Esophagus (tissue), 2 donors: ENCODE data around the gene RAB4B. TPM values are rescaled to one million over a fixed set of nuclear protein-coding genes. Genes with fewer than 3 reads are reported as not detected.
A peak's percentile ranks its signal among the peaks of the same experiment; 100 is the strongest.
"Not testable (repeated sequence)": the region's sequence is repeated elsewhere in the genome, so short reads cannot be mapped to it uniquely, and the experiment has no call there.

ENCODE experiments used
- H3K27ac ChIP-seq, 2 donors: one replicate each; pipeline ENCODE4 v1.5.1; 2013; ENCODE audit warnings: low read depth in 2 of 2, mild to moderate bottlenecking in 2 of 2, inconsistent platforms in 1 of 2, low read length in 1 of 2, moderate library complexity in 1 of 2
- H3K27me3 ChIP-seq, 2 donors: one replicate each; pipeline ENCODE4 v1.6.1; 2013; ENCODE audit warnings: low read length in 2 of 2, control low read depth in 1 of 2, mild to moderate bottlenecking in 1 of 2; ENCODE audit not compliant: insufficient read depth in 2 of 2, control insufficient read depth in 1 of 2
- H3K36me3 ChIP-seq, 2 donors: one replicate each; pipeline ENCODE4 v1.6.1; 2013; ENCODE audit warnings: low read length in 1 of 2; ENCODE audit not compliant: control insufficient read depth in 2 of 2, insufficient read depth in 2 of 2
- H3K4me1 ChIP-seq, 2 donors: one replicate each; pipeline ENCODE4 v1.6.1; 2013; ENCODE audit warnings: low read length in 1 of 2; ENCODE audit not compliant: control insufficient read depth in 2 of 2, insufficient read depth in 2 of 2
- H3K4me3 ChIP-seq, 2 donors: one replicate each; pipeline ENCODE4 v1.5.1; 2013; ENCODE audit warnings: low read length in 2 of 2, mild to moderate bottlenecking in 2 of 2, low read depth in 1 of 2, moderate library complexity in 1 of 2
- H3K9me3 ChIP-seq, 2 donors: one replicate each; pipeline ENCODE4 v1.6.1; 2013; ENCODE audit warnings: mild to moderate bottlenecking in 2 of 2, low read depth in 1 of 2, low read length in 1 of 2, moderate library complexity in 1 of 2; ENCODE audit not compliant: control insufficient read depth in 2 of 2, insufficient read depth in 1 of 2
- WGBS, 2 donors: extraction: QIAGEN DNeasy Blood & Tissue Kit; methylation state at CpG; one replicate each; pipeline ENCODE4 v1.1.7; 2013; 5-methylcytosine and 5-hydroxymethylcytosine counted together
- polyA plus RNA-seq, 2 donors: library from polyadenylated mRNA; stranded (reverse); fragments of 200-250 nt; gene quantifications; one replicate each; pipeline ENCODE4 v1.2.3, GENCODE V29; 2013
- donor health status: healthy with polysubstance abuse.
- donor health status: Bipolar disorder and iron deficiency.

The RAB4B gene
- polyA plus RNA-seq, 2 donors: 30.9 to 41.8 TPM

- Histone ChIP-seq H3K9me3 (no peaks in the 10 kb centered on the region), H3K4me1 (no peaks in the 10 kb centered on the region), H3K4me3 (no peak overlapping the region), H3K36me3 (peaks cover 35 to 49% of the 10 kb centered on the region in 2 donors), H3K27ac (no peak overlapping the region), H3K27me3 (no peaks in the 10 kb centered on the region)
- WGBS, 2 donors: 86 to 95% methylated on average over 17 of the region's 17 CpGs
These were observed 15.1 kb upstream of the RAB4B start for GRCh38 chr19:40762754-40763470.

GRCh38 chr19:40763526-40763925 is 14.5 kb upstream of the RAB4B start:
- 89 to 94% methylated on average over 7 of the region's 7 CpGs for WGBS, 2 donors
- Histone ChIP-seq H3K9me3 (no peaks in the 10 kb centered on the region), H3K4me3 (no peak overlapping the region), H3K36me3 (peaks cover 32 to 46% of the 10 kb centered on the region in 2 donors), H3K4me1 (no peaks in the 10 kb centered on the region), H3K27me3 (no peaks in the 10 kb centered on the region), H3K27ac (no peak overlapping the region)

GRCh38 chr19:40763963-40764362 is 14.1 kb upstream of the RAB4B start:
- Histone ChIP-seq H3K36me3 (peaks cover 32 to 46% of the 10 kb centered on the region in 2 donors), H3K4me3 (no peak overlapping the region), H3K27ac (no peak overlapping the region), H3K9me3 (no peaks in the 10 kb centered on the region), H3K27me3 (no peaks in the 10 kb centered on the region), H3K4me1 (no peaks in the 10 kb centered on the region)
- 88 to 89% methylated on average over 10 of the region's 10 CpGs for WGBS, 2 donors

- H3K27me3 ChIP-seq, H3K4me1 ChIP-seq, H3K27ac ChIP-seq, H3K4me3 ChIP-seq, H3K9me3 ChIP-seq: not testable (repeated sequence)
- 92 to 96% methylated on average over 13 of the region's 13 CpGs for WGBS, 2 donors
- H3K36me3 ChIP-seq: peaks cover 28 to 37% of the 10 kb centered on the region in 2 donors
These were observed 11.7 kb upstream of the RAB4B start for GRCh38 chr19:40766385-40766784.

GRCh38 chr19:40768869-40769268 is 9.2 kb upstream of the RAB4B start:
- Histone ChIP-seq H3K27ac (no peak overlapping the region), H3K4me3 (no peak overlapping the region), H3K36me3 (peaks cover 13 to 15% of the 10 kb centered on the region in 2 donors), H3K9me3 (no peaks in the 10 kb centered on the region), H3K4me1 (no peaks in the 10 kb centered on the region), H3K27me3 (no peaks in the 10 kb centered on the region)
- WGBS, 2 donors: 84 to 85% methylated on average over 5 of the region's 5 CpGs

GRCh38 chr19:40771101-40771862 is 6.8 kb upstream of the RAB4B start:
- 95 to 96% methylated on average over 10 of the region's 10 CpGs for WGBS, 2 donors
- H3K36me3 ChIP-seq: not testable (repeated sequence)

GRCh38 chr19:40774916-40775631 is 3.0 kb upstream of the RAB4B start, which contains the start of gene MIA:
Gene MIA, plus strand, starts transcription at chr19:40775521. Its CDS starts 22 bp downstream, at chr19:40775543.
- WGBS, 2 donors: 84 to 85% methylated on average over 9 of the region's 9 CpGs
- Histone ChIP-seq H3K9me3 (no peaks in the 10 kb centered on the region), H3K36me3 (no peaks in the 10 kb centered on the region), H3K27me3 (no peaks in the 10 kb centered on the region), H3K4me1 (peaks cover 0 to 9% of the 10 kb centered on the region in 2 donors), H3K4me3 (no peak within 1 kb of the TSS), H3K27ac (no peak within 1 kb of the TSS)

More at GRCh38 chr19:40771101-40771862, 6.8 kb upstream of the RAB4B start:
- H3K27ac ChIP-seq, H3K4me3 ChIP-seq, H3K27me3 ChIP-seq, H3K4me1 ChIP-seq, H3K9me3 ChIP-seq: not testable (repeated sequence)

GRCh38 chr19:40775632-40776022 is 2.4 kb upstream of the RAB4B start:
- 93 to 94% methylated on average over 10 of the region's 10 CpGs for WGBS, 2 donors
- Histone ChIP-seq H3K4me3 (no peak overlapping the region), H3K27me3 (no peaks in the 10 kb centered on the region), H3K36me3 (peaks cover 0 to 2% of the 10 kb centered on the region in 2 donors), H3K27ac (no peak overlapping the region), H3K9me3 (no peaks in the 10 kb centered on the region), H3K4me1 (peaks cover 0 to 9% of the 10 kb centered on the region in 2 donors)

- H3K4me3 ChIP-seq: no peak overlapping the region
- peak overlapping the region in 1 of 2 donors; percentile 97 for H3K27ac ChIP-seq
- H3K36me3 ChIP-seq: peaks cover 0 to 2% of the 10 kb centered on the region in 2 donors
- no peaks in the 10 kb centered on the region for H3K9me3 ChIP-seq
- no peaks in the 10 kb centered on the region for H3K27me3 ChIP-seq
- H3K4me1 ChIP-seq: peaks cover 0 to 9% of the 10 kb centered on the region in 2 donors
- WGBS, 2 donors: 78 to 83% methylated on average over 7 of the region's 7 CpGs
These were observed 1.7 kb upstream of the RAB4B start for GRCh38 chr19:40776364-40776763.
